ENCODE data around the gene LMNB1.
"Not testable (repeated sequence)": the region's sequence is repeated elsewhere in the genome, so short reads cannot be mapped to it uniquely, and the experiment has no call there.

DNA sequence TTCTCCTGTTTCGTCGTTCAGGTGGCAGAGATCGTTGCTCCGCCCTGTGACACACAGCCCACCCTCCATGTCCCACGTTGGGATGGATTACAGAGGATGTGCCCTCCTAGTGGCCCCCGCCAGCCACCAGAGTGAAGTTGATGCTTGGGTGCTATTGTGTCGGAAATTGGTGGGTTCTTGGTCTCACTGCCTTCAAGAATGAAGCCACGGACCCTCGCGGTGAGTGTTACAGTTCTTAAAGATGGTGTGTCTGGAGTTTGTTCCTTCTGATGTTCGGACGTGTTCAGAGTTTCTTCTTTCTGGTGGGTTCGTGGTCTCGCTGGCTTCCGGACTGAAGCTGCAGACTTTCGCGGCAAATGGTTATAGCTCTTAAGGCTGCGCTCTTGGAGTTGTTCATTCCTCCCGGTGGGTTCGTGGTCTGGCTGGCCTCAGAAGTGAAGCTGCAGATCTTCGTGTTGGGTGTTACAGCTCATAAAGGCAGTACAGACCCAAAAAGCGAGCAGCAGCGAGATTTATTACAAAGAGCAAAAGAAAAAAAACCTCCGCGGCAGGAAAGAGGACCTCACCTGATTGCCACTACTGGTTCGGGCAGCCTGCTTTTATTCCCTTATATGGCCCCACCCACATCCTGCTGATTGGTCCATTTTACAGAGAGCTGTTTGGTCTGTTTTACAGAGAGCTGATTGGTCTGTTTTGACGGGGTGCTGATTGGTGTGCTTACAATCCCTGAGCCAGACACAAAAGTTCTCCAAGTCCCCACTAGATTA lies 76.8 kb downstream of the LMNB1 start:
- TF ChIP-seq, protein P1, sequence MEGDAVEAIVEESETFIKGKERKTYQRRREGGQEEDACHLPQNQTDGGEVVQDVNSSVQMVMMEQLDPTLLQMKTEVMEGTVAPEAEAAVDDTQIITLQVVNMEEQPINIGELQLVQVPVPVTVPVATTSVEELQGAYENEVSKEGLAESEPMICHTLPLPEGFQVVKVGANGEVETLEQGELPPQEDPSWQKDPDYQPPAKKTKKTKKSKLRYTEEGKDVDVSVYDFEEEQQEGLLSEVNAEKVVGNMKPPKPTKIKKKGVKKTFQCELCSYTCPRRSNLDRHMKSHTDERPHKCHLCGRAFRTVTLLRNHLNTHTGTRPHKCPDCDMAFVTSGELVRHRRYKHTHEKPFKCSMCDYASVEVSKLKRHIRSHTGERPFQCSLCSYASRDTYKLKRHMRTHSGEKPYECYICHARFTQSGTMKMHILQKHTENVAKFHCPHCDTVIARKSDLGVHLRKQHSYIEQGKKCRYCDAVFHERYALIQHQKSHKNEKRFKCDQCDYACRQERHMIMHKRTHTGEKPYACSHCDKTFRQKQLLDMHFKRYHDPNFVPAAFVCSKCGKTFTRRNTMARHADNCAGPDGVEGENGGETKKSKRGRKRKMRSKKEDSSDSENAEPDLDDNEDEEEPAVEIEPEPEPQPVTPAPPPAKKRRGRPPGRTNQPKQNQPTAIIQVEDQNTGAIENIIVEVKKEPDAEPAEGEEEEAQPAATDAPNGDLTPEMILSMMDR (IDR thresholded peaks at IDR 0.05; ENCODE audit: insufficient read depth, low read length), result not testable (repeated sequence)
- TF ChIP-seq, protein P2, sequence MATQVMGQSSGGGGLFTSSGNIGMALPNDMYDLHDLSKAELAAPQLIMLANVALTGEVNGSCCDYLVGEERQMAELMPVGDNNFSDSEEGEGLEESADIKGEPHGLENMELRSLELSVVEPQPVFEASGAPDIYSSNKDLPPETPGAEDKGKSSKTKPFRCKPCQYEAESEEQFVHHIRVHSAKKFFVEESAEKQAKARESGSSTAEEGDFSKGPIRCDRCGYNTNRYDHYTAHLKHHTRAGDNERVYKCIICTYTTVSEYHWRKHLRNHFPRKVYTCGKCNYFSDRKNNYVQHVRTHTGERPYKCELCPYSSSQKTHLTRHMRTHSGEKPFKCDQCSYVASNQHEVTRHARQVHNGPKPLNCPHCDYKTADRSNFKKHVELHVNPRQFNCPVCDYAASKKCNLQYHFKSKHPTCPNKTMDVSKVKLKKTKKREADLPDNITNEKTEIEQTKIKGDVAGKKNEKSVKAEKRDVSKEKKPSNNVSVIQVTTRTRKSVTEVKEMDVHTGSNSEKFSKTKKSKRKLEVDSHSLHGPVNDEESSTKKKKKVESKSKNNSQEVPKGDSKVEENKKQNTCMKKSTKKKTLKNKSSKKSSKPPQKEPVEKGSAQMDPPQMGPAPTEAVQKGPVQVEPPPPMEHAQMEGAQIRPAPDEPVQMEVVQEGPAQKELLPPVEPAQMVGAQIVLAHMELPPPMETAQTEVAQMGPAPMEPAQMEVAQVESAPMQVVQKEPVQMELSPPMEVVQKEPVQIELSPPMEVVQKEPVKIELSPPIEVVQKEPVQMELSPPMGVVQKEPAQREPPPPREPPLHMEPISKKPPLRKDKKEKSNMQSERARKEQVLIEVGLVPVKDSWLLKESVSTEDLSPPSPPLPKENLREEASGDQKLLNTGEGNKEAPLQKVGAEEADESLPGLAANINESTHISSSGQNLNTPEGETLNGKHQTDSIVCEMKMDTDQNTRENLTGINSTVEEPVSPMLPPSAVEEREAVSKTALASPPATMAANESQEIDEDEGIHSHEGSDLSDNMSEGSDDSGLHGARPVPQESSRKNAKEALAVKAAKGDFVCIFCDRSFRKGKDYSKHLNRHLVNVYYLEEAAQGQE (IDR thresholded peaks at IDR 0.05; ENCODE audit: insufficient replicate concordance, low read depth), result not testable (repeated sequence)
- TF ChIP-seq POLR2AphosphoS5 (IDR thresholded peaks at IDR 0.05; ENCODE audit: low read depth); SPI1 (IDR thresholded peaks at IDR 0.05; ENCODE audit: borderline replicate concordance, low read depth): not testable (repeated sequence)
